HG03095 (cell line): ENCODE results near the gene FXYD7.
"Not testable (repeated sequence)": the region's sequence is repeated elsewhere in the genome, so short reads cannot be mapped to it uniquely, and the experiment has no call there.

Source experiments
- ATAC-seq: cut with Tn5 transposase; IDR thresholded peaks from one replicate; pipeline ENCODE4 v1.9.1; 2021; ENCODE audit warnings: moderate library complexity; ENCODE audit not compliant: unreplicated experiment

The FXYD7 gene

GRCh38 chr19:35125749-35126623 lies 17.1 kb upstream of the FXYD7 start:
- no peak for ATAC-seq

- no peak for ATAC-seq
Observed at GRCh38 chr19:35126624-35126959, 16.5 kb upstream of the FXYD7 start.

GRCh38 chr19:35127871-35128270 lies 15.2 kb upstream of the FXYD7 start:
- no peak for ATAC-seq

- ATAC-seq, result no peak
Observed at GRCh38 chr19:35128398-35129057, 14.5 kb upstream of the FXYD7 start.

- not testable (repeated sequence) for ATAC-seq
Observed at GRCh38 chr19:35129724-35130274, 13.3 kb upstream of the FXYD7 start.

GRCh38 chr19:35130761-35131720 lies 12.0 kb upstream of the FXYD7 start:
- no peak for ATAC-seq

- no peak for ATAC-seq
Observed at GRCh38 chr19:35132254-35132653, 10.8 kb upstream of the FXYD7 start.

GRCh38 chr19:35133826-35134225 lies 9.2 kb upstream of the FXYD7 start:
- ATAC-seq, result no peak

- no peak for ATAC-seq
Observed at GRCh38 chr19:35134601-35135242, 8.3 kb upstream of the FXYD7 start, which contains the start of gene LGI4. TSS of gene LGI4 (minus strand) at chr19:35135059. CDS start at chr19:35134680, 379 bp downstream.

- ATAC-seq, result no peak
Observed at GRCh38 chr19:35135389-35135909, 7.6 kb upstream of the FXYD7 start.

- ATAC-seq, result no peak
Observed at GRCh38 chr19:35136231-35136630, 6.8 kb upstream of the FXYD7 start.

- ATAC-seq, result no peak
Observed at GRCh38 chr19:35136977-35137702, 5.9 kb upstream of the FXYD7 start.

- ATAC-seq, result no peak
Observed at GRCh38 chr19:35138305-35138892, 4.7 kb upstream of the FXYD7 start, which contains the start of gene FXYD1. TSS of gene FXYD1 (plus strand) at chr19:35138824. CDS start at chr19:35140080, 1,256 bp downstream.

- no peak for ATAC-seq
Observed at GRCh38 chr19:35140207-35140961, 2.7 kb upstream of the FXYD7 start.

- peak; percentile 47 for ATAC-seq
Observed at GRCh38 chr19:35140962-35141836, 1.9 kb upstream of the FXYD7 start.

- ATAC-seq, result no peak
Observed at GRCh38 chr19:35141837-35142605, 1.0 kb upstream of the FXYD7 start.
